Parietal lobe (tissue), 2 donors: Measurements from ENCODE around the gene ICAM4. TPM values are rescaled to one million over a fixed set of nuclear protein-coding genes. Genes with fewer than 3 reads are reported as not detected.

Experiments
- small RNA-seq: library from RNA; depleted of rRNA; stranded (forward); fragments of <200 nt; gene quantifications from one replicate; pipeline ENCODE3, GENCODE V24; 2014; ENCODE audit warnings: low replicate concordance
- total RNA-seq: library from RNA; depleted of rRNA; stranded (reverse); fragments of >200 nt; gene quantifications from one replicate; pipeline ENCODE4 v1.2.3, GENCODE V29; 2014

ICAM4 gene
- total RNA-seq: not detected

GRCh38 chr19:10286803-10287737 lies at the start of gene ICAM4:
TSS of gene ICAM4 (plus strand) at chr19:10286955. CDS start at chr19:10287013, 58 bp downstream.

DNA sequence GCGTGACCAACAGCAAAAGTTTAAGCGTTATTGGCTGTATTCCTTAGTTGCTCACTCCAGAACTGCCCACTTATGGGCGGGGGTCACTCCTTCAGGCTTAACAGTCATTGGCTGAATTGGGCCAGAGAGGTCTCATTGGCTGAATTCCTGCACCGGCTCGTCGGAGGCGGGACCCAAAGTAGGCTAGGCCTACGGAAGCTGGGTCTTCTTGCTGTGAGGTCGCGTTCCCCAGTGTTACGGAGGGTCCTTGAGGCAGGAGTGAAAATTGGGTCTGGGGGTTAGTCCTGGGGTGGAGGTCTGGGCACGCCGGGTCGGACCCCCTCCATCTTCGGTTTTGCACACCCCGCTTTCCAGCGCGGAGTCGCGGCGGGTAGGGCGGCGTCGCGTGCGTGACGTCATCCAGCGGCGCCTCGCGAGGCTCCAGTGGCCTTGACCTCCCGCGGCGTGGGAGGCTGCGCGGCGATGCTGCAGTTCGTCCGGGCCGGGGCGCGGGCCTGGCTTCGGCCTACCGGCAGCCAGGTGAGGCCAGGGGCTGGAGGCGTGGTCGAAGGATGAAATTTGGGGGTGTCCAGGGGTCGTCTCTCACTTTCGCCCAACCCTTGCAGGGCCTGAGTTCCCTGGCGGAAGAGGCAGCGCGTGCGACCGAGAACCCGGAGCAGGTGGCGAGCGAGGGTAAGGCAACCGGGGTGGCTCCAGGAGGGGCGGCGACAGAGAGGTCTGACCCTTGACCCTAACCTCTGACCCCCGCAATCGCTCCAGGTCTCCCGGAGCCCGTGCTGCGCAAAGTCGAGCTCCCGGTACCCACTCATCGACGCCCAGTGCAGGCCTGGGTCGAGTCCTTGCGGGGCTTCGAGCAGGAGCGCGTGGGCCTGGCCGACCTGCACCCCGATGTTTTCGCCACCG lies 34.7 kb upstream of the ICAM4 start, which contains the start of gene MRPL4:
Gene MRPL4, plus strand, starts transcription at position 423 of the 903 bp plus-strand sequence. Its CDS starts 40 bp downstream, at position 463.

GRCh38 chr19:10270616-10271394 lies 15.9 kb upstream of the ICAM4 start, which contains the start of gene ICAM1:
TSS of gene ICAM1 (plus strand) at chr19:10271120. CDS start at chr19:10271160, 40 bp downstream.

GRCh38 chr19:10289836-10290356 lies 3.1 kb downstream of the ICAM4 start, which contains the start of gene ICAM5:
TSS of gene ICAM5 (plus strand) at chr19:10289952. CDS start at chr19:10290044, 92 bp downstream.

DNA sequence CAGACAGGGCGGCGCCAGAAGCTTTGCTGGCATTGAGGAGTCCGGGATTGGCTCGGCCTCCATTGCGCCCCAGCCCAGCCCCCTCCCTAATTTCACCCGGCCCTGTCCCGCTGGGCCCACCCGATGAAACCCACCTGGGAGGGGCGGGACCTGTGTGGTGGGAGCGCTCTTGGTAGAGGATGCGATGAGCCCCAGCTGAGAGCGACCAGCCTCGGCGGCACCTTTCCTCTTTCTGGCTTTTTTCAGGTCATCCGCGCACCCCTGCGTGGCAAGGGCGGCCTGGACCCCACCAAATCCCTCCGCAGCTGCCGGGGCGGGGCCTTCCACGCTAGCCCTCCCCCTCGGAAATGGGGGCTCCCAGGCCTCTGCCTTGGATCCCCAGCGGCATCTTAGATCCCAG lies 22.7 kb downstream of the ICAM4 start, which contains the start of gene ZGLP1:
Gene ZGLP1, minus strand, starts transcription at position 393 of the 400 bp plus-strand sequence.

GRCh38 chr19:10315335-10316214 lies 28.8 kb downstream of the ICAM4 start, which contains the start of gene FDX2:
TSS of gene FDX2 (minus strand) at chr19:10316015. CDS start at chr19:10315996, 19 bp downstream.

GRCh38 chr19:10332965-10333757 lies 46.4 kb downstream of the ICAM4 start, which contains the start of gene RAVER1:
TSS of gene RAVER1 (minus strand) at chr19:10333529. CDS start at chr19:10333507, 22 bp downstream.

Small RNA genes within 50 kb of the gene (small RNA-seq; reads per million reads assigned to genes)
- gene AC011511.1 (not detected), gene AC011511.4 (not detected)

Other genes starting within 250 kb of the ICAM4 start
- gene SHFL, start 200.6 kb upstream of the ICAM4 start, total RNA-seq: 6.6 TPM
- gene ANGPTL6, start 184.3 kb upstream of the ICAM4 start, total RNA-seq: not detected
- 25.7 TPM for gene PPAN, start 180.6 kb upstream of the ICAM4 start, total RNA-seq
- gene P2RY11, start 175.3 kb upstream of the ICAM4 start, total RNA-seq: 6.3 TPM
- gene EIF3G, start 167.1 kb upstream of the ICAM4 start, total RNA-seq: 87.3 TPM
- 71.1 TPM for gene DNMT1, start 92.0 kb upstream of the ICAM4 start, total RNA-seq
- 3.1 TPM for gene S1PR2, start 55.6 kb upstream of the ICAM4 start, total RNA-seq
- 15.0 TPM for gene MRPL4, start 34.7 kb upstream of the ICAM4 start, total RNA-seq
- gene ICAM1, start 15.8 kb upstream of the ICAM4 start, total RNA-seq: 1.3 TPM
- 4.1 TPM for gene ICAM5, start 3.0 kb downstream of the ICAM4 start, total RNA-seq
- 5.9 TPM for gene ZGLP1, start 22.9 kb downstream of the ICAM4 start, total RNA-seq
- 18.2 TPM for gene FDX2, start 29.1 kb downstream of the ICAM4 start, total RNA-seq
- 5.9 TPM for gene RAVER1, start 46.6 kb downstream of the ICAM4 start, total RNA-seq
- 0.63 TPM for gene ICAM3, start 52.7 kb downstream of the ICAM4 start, total RNA-seq
- 67.6 TPM for gene TYK2, start 93.6 kb downstream of the ICAM4 start, total RNA-seq
- 52.6 TPM for gene CDC37, start 116.6 kb downstream of the ICAM4 start, total RNA-seq
- 7.8 TPM for gene PDE4A, start 133.6 kb downstream of the ICAM4 start, total RNA-seq
- 38.5 TPM for gene KEAP1, start 216.4 kb downstream of the ICAM4 start, total RNA-seq
- not detected for gene S1PR5, start 230.5 kb downstream of the ICAM4 start, total RNA-seq